GM10248 (cell line): Measurements from ENCODE around the gene RFXANK.

ENCODE experiments used
- CTCF ChIA-PET: fragments of 300-600 bp; sonication (Branson Sonifier 250); formaldehyde crosslinking; extraction: SDS; loops from one replicate; lab custom pipeline; 2021; ENCODE audit warnings: antibody characterized with exemption; lab: Yijun Ruan, JAX
- POLR2A ChIA-PET: fragments of 350-650 bp; sonication (Branson Sonifier 250); formaldehyde crosslinking; extraction: SDS; loops from one replicate; lab custom pipeline; 2020; ENCODE audit warnings: antibody characterized with exemption; lab: Yijun Ruan, JAX
- DNase-seq: peaks from one replicate; pipeline ENCODE4 v3.0.0; 2012; ENCODE audit errors: extremely low spot score
- CTCF ChIP-seq: IDR thresholded peaks from 2 replicates; pipeline ENCODE4 v1.5.1; 2012; ENCODE audit warnings: mild to moderate bottlenecking, low read depth; ENCODE audit errors: extremely low read depth, missing control alignments, control extremely low read depth

Gene RFXANK

GRCh38 chr19:19155495-19156219 lies 36.4 kb upstream of the RFXANK start:
- CTCF ChIA-PET = interaction anchor here (0.7 to 8.4 kb wide), 11 partner anchors 8 to 335 kb away, joined by 3 to 93 read pairs (median 6); partner anchors contain the start of gene MEF2B
- peak; percentile 77 for DNase-seq
- POLR2A ChIA-PET = interaction anchor here (1.0 kb wide), 1 partner anchor 11 kb away, joined by 4 read pairs; no protein-coding TSS in a partner anchor
- no peak for TF ChIP-seq CTCF

GRCh38 chr19:19157808-19158207 lies 34.2 kb upstream of the RFXANK start:
- ChIA-PET CTCF (interaction anchor here (0.5 to 8.4 kb wide), 6 partner anchors 10 to 62 kb away, joined by 3 to 93 read pairs (median 19); partner anchors contain the start of gene MEF2B), POLR2A (interaction anchor here (0.7 to 1.5 kb wide), 4 partner anchors 11 to 871 kb away, joined by 3 to 5 read pairs (median 4); partner anchors contain the start of gene MEF2B)
- no peak for DNase-seq
- TF ChIP-seq CTCF = no peak

GRCh38 chr19:19159534-19159933 lies 32.5 kb upstream of the RFXANK start:
- DNase-seq = no peak
- ChIA-PET POLR2A (interaction anchor here (1.4 kb wide), 1 partner anchor 11 kb away, joined by 4 read pairs; the partner anchor contains the start of gene MEF2B), CTCF (interaction anchor here (1.0 to 8.4 kb wide), 4 partner anchors 9 to 49 kb away, joined by 3 to 93 read pairs (median 47); partner anchors contain the start of gene MEF2B)
- no peak for TF ChIP-seq CTCF

- ChIA-PET CTCF (interaction anchor here (4.7 to 8.4 kb wide), 3 partner anchors 8 to 14 kb away, joined by 27 to 93 read pairs (median 67); partner anchors contain the start of gene MEF2B), POLR2A (interaction anchor here (1.4 kb wide), 1 partner anchor 10 kb away, joined by 4 read pairs; the partner anchor contains the start of gene MEF2B)
- no peak for TF ChIP-seq CTCF
- peak; percentile 79 for DNase-seq
These were observed 31.5 kb upstream of the RFXANK start for GRCh38 chr19:19160461-19161035.

GRCh38 chr19:19162495-19162894 lies 29.6 kb upstream of the RFXANK start:
- no peak for TF ChIP-seq CTCF
- CTCF ChIA-PET = interaction anchor here (1.0 to 8.4 kb wide), 2 partner anchors 12 to 15 kb away, joined by 3 to 93 read pairs; no protein-coding TSS in a partner anchor
- DNase-seq = no peak
- POLR2A ChIA-PET = no interaction called here

GRCh38 chr19:19165396-19165795 lies 26.7 kb upstream of the RFXANK start:
- ChIA-PET POLR2A (no interaction called here), CTCF (no interaction called here)
- no peak for DNase-seq
- TF ChIP-seq CTCF = no peak
